Measurements from ENCODE around the gene FAM222B. TPM values are rescaled to one million over a fixed set of nuclear protein-coding genes. Genes with fewer than 3 reads are reported as not detected.
A peak's percentile ranks its signal among the peaks of the same experiment; 100 is the strongest.

The FAM222B gene
- total RNA-seq, 1 donor from 2014 or later = 7.1 TPM

DNA sequence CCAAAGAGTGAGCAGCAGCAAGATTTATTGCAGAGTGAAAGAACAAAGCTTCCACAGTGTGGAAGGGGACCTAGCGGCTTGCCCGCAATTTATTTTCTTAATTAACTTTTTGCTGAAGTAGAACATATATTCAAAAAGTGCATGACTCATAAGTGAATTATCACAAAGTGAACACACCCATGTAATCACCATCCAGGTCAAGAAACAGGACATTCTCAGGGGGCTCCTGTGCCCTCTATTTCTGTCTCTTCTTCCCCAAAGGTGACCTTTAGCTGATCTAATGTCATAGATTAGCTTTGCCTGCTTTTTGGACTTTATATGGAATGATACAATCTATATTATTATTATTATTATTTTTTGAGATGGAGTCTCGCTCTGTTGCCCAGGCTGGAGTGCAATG lies 32.2 kb upstream of the FAM222B start:
- H3K4me1 Mint-ChIP-seq = peaks cover 10% of the 10 kb centered on the region
- no peaks in the 10 kb centered on the region for H4K20me1 ChIP-seq (ENCODE audit: low read depth)
- H3K4me3 Mint-ChIP-seq = no peak overlapping the region
- peaks cover 13% of the 10 kb centered on the region for H3F3A ChIP-seq (ENCODE audit: low read depth)
- no peak overlapping the region for H2AFZ ChIP-seq (replicated peaks)
- H3K4me2 ChIP-seq = no peak overlapping the region
- no peak overlapping the region for H3K4me3 ChIP-seq
- DNase-seq (ENCODE audit: low spot score) = no peak
- H3K36me3 ChIP-seq = no peaks in the 10 kb centered on the region
- no peak overlapping the region for H3K9ac ChIP-seq
- TF ChIP-seq, protein P1, sequence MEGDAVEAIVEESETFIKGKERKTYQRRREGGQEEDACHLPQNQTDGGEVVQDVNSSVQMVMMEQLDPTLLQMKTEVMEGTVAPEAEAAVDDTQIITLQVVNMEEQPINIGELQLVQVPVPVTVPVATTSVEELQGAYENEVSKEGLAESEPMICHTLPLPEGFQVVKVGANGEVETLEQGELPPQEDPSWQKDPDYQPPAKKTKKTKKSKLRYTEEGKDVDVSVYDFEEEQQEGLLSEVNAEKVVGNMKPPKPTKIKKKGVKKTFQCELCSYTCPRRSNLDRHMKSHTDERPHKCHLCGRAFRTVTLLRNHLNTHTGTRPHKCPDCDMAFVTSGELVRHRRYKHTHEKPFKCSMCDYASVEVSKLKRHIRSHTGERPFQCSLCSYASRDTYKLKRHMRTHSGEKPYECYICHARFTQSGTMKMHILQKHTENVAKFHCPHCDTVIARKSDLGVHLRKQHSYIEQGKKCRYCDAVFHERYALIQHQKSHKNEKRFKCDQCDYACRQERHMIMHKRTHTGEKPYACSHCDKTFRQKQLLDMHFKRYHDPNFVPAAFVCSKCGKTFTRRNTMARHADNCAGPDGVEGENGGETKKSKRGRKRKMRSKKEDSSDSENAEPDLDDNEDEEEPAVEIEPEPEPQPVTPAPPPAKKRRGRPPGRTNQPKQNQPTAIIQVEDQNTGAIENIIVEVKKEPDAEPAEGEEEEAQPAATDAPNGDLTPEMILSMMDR (IDR thresholded peaks at IDR 0.05) = no peak
- TF ChIP-seq EZH2phosphoT487 (IDR thresholded peaks at IDR 0.05) = no peak
- no peak for TF ChIP-seq EZH2 (IDR thresholded peaks at IDR 0.05)
- no peaks in the 10 kb centered on the region for H3K79me2 ChIP-seq (ENCODE audit: low read depth)
- H3K27ac ChIP-seq = no peak overlapping the region
- H3K27me3 Mint-ChIP-seq (ENCODE audit: insufficient read depth, low read depth) = peaks cover 6% of the 10 kb centered on the region
- H3K4me1 ChIP-seq = no peaks in the 10 kb centered on the region
- H3K9me3 Mint-ChIP-seq = no peaks in the 10 kb centered on the region
- no peak overlapping the region for H3K27ac Mint-ChIP-seq
- H3K27me3 ChIP-seq = no peaks in the 10 kb centered on the region
- H3K9me3 ChIP-seq (ENCODE audit: low read depth) = no peaks in the 10 kb centered on the region
- peaks cover 10% of the 10 kb centered on the region for H3K36me3 Mint-ChIP-seq

DNA sequence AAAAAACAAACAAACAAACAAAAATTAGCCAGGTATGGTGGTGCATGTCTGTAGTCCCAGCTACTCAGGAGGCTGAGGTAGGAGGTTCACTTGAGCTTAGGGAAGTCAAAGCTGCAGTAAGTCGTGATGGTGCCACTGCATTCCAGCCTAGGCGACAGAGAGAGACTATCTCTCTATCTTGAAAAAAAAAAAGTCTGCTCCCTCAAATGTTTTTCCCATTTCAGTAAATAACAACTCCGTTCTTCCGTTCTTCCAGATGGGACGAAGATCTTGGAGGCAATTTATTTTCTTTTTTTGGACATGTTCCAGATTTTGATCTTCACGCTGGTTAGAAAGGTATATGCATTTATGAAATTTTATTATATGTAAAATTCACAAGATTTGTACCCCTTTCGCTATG lies 31.2 kb upstream of the FAM222B start:
- H3K36me3 ChIP-seq = no peaks in the 10 kb centered on the region
- H3K27ac ChIP-seq = no peak overlapping the region
- H2AFZ ChIP-seq (replicated peaks) = no peak overlapping the region
- no peaks in the 10 kb centered on the region for H4K20me1 ChIP-seq (ENCODE audit: low read depth)
- Mint-ChIP-seq H3K9me3 (no peaks in the 10 kb centered on the region), H3K36me3 (peaks cover 8% of the 10 kb centered on the region), H3K27ac (no peak overlapping the region), H3K27me3 (ENCODE audit: insufficient read depth, low read depth) (peaks cover 6% of the 10 kb centered on the region), H3K4me3 (no peak overlapping the region), H3K4me1 (peaks cover 10% of the 10 kb centered on the region)
- H3K4me1 ChIP-seq = no peaks in the 10 kb centered on the region
- H3K79me2 ChIP-seq (ENCODE audit: low read depth) = no peaks in the 10 kb centered on the region
- H3F3A ChIP-seq (ENCODE audit: low read depth) = peaks cover 13% of the 10 kb centered on the region
- no peaks in the 10 kb centered on the region for H3K27me3 ChIP-seq
- no peak overlapping the region for H3K9ac ChIP-seq
- TF ChIP-seq, protein P1 (IDR thresholded peaks at IDR 0.05) = no peak
- TF ChIP-seq EZH2 (IDR thresholded peaks at IDR 0.05) = no peak
- TF ChIP-seq EZH2phosphoT487 (IDR thresholded peaks at IDR 0.05) = no peak
- H3K4me3 ChIP-seq = no peak overlapping the region
- H3K9me3 ChIP-seq (ENCODE audit: low read depth) = no peaks in the 10 kb centered on the region
- DNase-seq (ENCODE audit: low spot score) = no peak
- H3K4me2 ChIP-seq = no peak overlapping the region

DNA sequence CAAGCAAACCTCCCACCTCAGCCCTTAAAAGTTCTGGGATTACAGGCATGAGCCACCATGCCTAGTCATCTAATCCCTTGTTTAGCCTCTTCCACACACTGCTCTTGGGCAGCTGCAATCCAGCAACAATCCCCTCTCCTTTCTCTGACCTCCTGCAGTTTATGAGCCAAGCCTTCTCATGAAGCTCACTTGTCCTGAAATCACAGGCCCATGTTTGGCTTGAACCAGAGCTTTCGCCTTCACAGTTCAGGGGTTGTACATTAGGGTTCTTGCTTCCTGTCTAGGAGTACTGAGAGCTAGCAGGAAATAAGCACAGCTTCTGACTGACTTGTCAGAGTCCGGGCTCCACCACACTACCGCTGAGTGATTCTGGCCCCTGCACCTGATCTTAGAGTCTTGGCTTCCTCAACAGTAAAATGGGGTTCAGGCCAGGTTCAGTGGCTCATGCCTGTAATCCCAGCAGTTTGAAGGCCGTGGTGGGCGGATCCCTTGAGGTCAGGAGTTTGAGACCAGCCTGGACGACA lies 28.5 kb upstream of the FAM222B start:
- Histone ChIP-seq H3K79me2 (ENCODE audit: low read depth) (no peaks in the 10 kb centered on the region), H3K9me3 (ENCODE audit: low read depth) (no peaks in the 10 kb centered on the region), H3K27me3 (no peaks in the 10 kb centered on the region), H3K4me3 (no peak overlapping the region), H2AFZ (replicated peaks) (no peak overlapping the region), H3K9ac (no peak overlapping the region), H3K27ac (no peak overlapping the region), H3K4me1 (no peaks in the 10 kb centered on the region), H3K36me3 (no peaks in the 10 kb centered on the region), H4K20me1 (ENCODE audit: low read depth) (no peaks in the 10 kb centered on the region), H3K4me2 (no peak overlapping the region), H3F3A (ENCODE audit: low read depth) (peaks cover 11% of the 10 kb centered on the region)
- H3K27me3 Mint-ChIP-seq (ENCODE audit: insufficient read depth, low read depth) = peaks cover 9% of the 10 kb centered on the region
- no peaks in the 10 kb centered on the region for H3K9me3 Mint-ChIP-seq
- H3K27ac Mint-ChIP-seq = peak overlapping the region; percentile 5
- TF ChIP-seq EZH2 (IDR thresholded peaks at IDR 0.05) = no peak
- TF ChIP-seq EZH2phosphoT487 (IDR thresholded peaks at IDR 0.05) = no peak
- TF ChIP-seq, protein P1 (IDR thresholded peaks at IDR 0.05) = no peak
- H3K4me1 Mint-ChIP-seq = peaks cover 10% of the 10 kb centered on the region
- H3K36me3 Mint-ChIP-seq = no peaks in the 10 kb centered on the region
- DNase-seq (ENCODE audit: low spot score) = no peak
- H3K4me3 Mint-ChIP-seq = no peak overlapping the region
